Ureter (tissue), 1 donor: ENCODE results near the gene DPY19L2. TPM values are rescaled to one million over a fixed set of nuclear protein-coding genes. Genes with fewer than 3 reads are reported as not detected.
"Not testable (repeated sequence)": the region's sequence is repeated elsewhere in the genome, so short reads cannot be mapped to it uniquely, and the experiment has no call there.

Source experiments
- DNase-seq: peaks from one replicate; pipeline ENCODE4 v3.0.0-alpha.2; 2020; ENCODE audit warnings: low spot score
- total RNA-seq: library from RNA; stranded (reverse); gene quantifications from one replicate; pipeline ENCODE4 v1.2.4, GENCODE V29; 2023
- donor health status: DM: yes; HTN: yes; CAD: no.

The DPY19L2 gene
- total RNA-seq, 1 donor from 2014 or later = 28.9 TPM

- not testable (repeated sequence) for DNase-seq
These were observed 5.3 kb downstream of the DPY19L2 start for GRCh38 chr12:63663005-63663404.

- DNase-seq = not testable (repeated sequence)
These were observed 9.8 kb downstream of the DPY19L2 start for GRCh38 chr12:63658501-63658900.

GRCh38 chr12:63656407-63656806, 11.9 kb downstream of the DPY19L2 start:
- not testable (repeated sequence) for DNase-seq

- DNase-seq = not testable (repeated sequence)
These were observed 12.6 kb downstream of the DPY19L2 start for GRCh38 chr12:63655543-63656257.

- not testable (repeated sequence) for DNase-seq
These were observed 13.8 kb downstream of the DPY19L2 start for GRCh38 chr12:63654481-63654880.

GRCh38 chr12:63649517-63649916, 18.8 kb downstream of the DPY19L2 start:
- DNase-seq = not testable (repeated sequence)

GRCh38 chr12:63643381-63644140, 24.7 kb downstream of the DPY19L2 start:
- DNase-seq = not testable (repeated sequence)

- DNase-seq = not testable (repeated sequence)
These were observed 44.0 kb downstream of the DPY19L2 start for GRCh38 chr12:63624258-63624657.

GRCh38 chr12:63615544-63615943, 52.7 kb downstream of the DPY19L2 start:
- DNase-seq = not testable (repeated sequence)

GRCh38 chr12:63611285-63611684, 57.0 kb downstream of the DPY19L2 start:
- DNase-seq = not testable (repeated sequence)

- not testable (repeated sequence) for DNase-seq
These were observed 59.0 kb downstream of the DPY19L2 start for GRCh38 chr12:63609281-63609680.

- not testable (repeated sequence) for DNase-seq
These were observed 63.3 kb downstream of the DPY19L2 start for GRCh38 chr12:63604985-63605384.

GRCh38 chr12:63594828-63595227, 73.5 kb downstream of the DPY19L2 start:
- DNase-seq = not testable (repeated sequence)

GRCh38 chr12:63584426-63584825, 83.9 kb downstream of the DPY19L2 start:
- DNase-seq = not testable (repeated sequence)

- DNase-seq = not testable (repeated sequence)
These were observed 85.0 kb downstream of the DPY19L2 start for GRCh38 chr12:63583289-63583688.

- not testable (repeated sequence) for DNase-seq
These were observed 90.7 kb downstream of the DPY19L2 start for GRCh38 chr12:63577631-63578030.

GRCh38 chr12:63572038-63572437, 96.3 kb downstream of the DPY19L2 start:
- DNase-seq = not testable (repeated sequence)

- DNase-seq = not testable (repeated sequence)
These were observed 109.8 kb downstream of the DPY19L2 start for GRCh38 chr12:63558445-63558844.

- not testable (repeated sequence) for DNase-seq
These were observed 116.9 kb downstream of the DPY19L2 start for GRCh38 chr12:63551397-63551796.

- not testable (repeated sequence) for DNase-seq
These were observed 119.3 kb downstream of the DPY19L2 start for GRCh38 chr12:63549034-63549433.

GRCh38 chr12:63545298-63545916, 122.9 kb downstream of the DPY19L2 start:
- not testable (repeated sequence) for DNase-seq

- DNase-seq = not testable (repeated sequence)
These were observed 129.6 kb downstream of the DPY19L2 start for GRCh38 chr12:63538656-63539055.
